AG04449 (cell line): Measurements from ENCODE around the gene WDR11.
"Not testable (repeated sequence)": the region's sequence is repeated elsewhere in the genome, so short reads cannot be mapped to it uniquely, and the experiment has no call there.

Experiments
- CTCF ChIA-PET: fragments of 350-600 bp; formaldehyde crosslinking; extraction: SDS; loops from one replicate; lab custom pipeline; 2021; ENCODE audit warnings: antibody characterized with exemption; lab: Yijun Ruan, JAX
- POLR2A ChIA-PET: fragments of 400-600, 350-600 bp; formaldehyde crosslinking; extraction: SDS; loops from one replicate; lab custom pipeline; 2020; ENCODE audit warnings: antibody characterized with exemption, inconsistent platforms; lab: Yijun Ruan, JAX
- DNase-seq: peaks from one replicate; pipeline ENCODE4 v3.0.0-alpha.2; 2010; ENCODE audit warnings: low read depth, low spot score
- H3K4me3 ChIP-seq: 2 replicates; pipeline ENCODE4 v1.5.1; 2011; ENCODE audit warnings: low read depth, mild to moderate bottlenecking, control low read depth, low read length
- TF ChIP-seq, protein P1 (sequence below): IDR thresholded peaks from one replicate; pipeline ENCODE4 v1.5.1; 2011; ENCODE audit warnings: mild to moderate bottlenecking, moderate library complexity, low read length, control low read depth, inconsistent platforms; ENCODE audit not compliant: insufficient read depth; ENCODE audit errors: missing control alignments

WDR11 gene

DNA sequence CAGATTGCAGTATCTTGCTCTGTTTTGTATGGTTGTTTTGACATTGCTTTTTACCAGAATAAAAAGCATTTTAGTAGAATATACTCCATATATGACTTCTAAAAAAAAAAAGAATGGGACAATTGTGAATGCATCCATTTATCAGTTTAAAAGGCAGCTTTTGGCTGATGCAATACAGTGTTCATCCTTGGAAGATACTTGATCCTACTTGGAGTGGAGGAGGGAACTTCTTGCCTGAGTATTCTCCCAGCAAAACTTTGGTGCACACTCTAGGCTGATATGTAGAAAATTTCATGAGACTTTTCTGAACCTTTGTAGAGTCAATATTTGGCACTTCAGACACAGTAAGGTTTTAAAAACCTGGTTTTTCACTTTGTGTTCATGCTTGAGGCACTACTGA is 40.2 kb downstream of the WDR11 start:
- DNase-seq, result no peak
- TF ChIP-seq, protein P1, sequence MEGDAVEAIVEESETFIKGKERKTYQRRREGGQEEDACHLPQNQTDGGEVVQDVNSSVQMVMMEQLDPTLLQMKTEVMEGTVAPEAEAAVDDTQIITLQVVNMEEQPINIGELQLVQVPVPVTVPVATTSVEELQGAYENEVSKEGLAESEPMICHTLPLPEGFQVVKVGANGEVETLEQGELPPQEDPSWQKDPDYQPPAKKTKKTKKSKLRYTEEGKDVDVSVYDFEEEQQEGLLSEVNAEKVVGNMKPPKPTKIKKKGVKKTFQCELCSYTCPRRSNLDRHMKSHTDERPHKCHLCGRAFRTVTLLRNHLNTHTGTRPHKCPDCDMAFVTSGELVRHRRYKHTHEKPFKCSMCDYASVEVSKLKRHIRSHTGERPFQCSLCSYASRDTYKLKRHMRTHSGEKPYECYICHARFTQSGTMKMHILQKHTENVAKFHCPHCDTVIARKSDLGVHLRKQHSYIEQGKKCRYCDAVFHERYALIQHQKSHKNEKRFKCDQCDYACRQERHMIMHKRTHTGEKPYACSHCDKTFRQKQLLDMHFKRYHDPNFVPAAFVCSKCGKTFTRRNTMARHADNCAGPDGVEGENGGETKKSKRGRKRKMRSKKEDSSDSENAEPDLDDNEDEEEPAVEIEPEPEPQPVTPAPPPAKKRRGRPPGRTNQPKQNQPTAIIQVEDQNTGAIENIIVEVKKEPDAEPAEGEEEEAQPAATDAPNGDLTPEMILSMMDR, result no peak

DNA sequence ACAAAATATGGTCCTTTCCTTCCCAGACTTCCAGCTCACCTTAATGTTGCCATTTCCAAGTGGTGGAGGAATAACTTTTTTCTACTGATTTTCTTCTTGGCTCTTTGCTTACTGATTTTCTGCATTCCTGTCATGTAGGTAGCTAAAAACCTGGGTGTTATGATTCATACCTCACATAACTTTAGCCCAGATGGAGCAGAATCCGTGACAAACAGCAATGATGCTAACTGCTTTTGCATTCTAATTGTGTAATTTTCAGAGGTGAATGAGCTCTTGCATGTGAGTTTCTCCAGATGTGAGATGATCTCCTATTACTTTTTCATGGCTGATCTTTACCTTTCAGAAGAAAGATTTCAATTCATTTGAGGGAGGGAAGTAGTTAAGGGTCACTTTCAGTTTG is 43.4 kb downstream of the WDR11 start:
- DNase-seq, result no peak
- CTCF ChIA-PET, result no interaction called here
- TF ChIP-seq, protein P1, result no peak
- H3K4me3 ChIP-seq, result no peak overlapping the region
- POLR2A ChIA-PET, result no interaction called here

More for the DNA sequence above, 40.2 kb downstream of the WDR11 start:
- ChIA-PET CTCF (no interaction called here), POLR2A (no interaction called here)
- no peak overlapping the region for H3K4me3 ChIP-seq

DNA sequence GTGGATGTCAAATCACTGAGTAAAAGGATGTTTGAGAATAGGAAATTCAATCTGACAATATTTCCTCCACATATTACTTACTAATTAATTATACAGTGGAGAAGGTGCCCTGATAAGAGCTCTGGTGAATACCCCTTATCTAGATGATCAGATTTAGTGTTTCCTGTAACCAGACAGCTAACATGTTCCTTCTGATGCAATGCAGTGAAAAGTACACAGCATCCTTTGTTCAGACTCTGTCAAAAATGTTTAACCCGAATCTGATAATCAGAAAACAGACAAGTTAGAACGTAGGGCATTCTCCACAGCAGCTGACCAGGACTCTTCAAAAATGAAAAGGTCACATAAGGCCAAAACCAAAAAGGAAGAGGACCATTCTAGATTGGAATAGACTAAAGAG is 46.2 kb downstream of the WDR11 start:
- TF ChIP-seq, protein P1, result no peak
- H3K4me3 ChIP-seq, result no peak overlapping the region
- no peak for DNase-seq
- ChIA-PET POLR2A (no interaction called here), CTCF (interaction anchor here (1.3 kb wide), 1 partner anchor 46 kb away, joined by 4 read pairs; no protein-coding TSS in a partner anchor)

DNA sequence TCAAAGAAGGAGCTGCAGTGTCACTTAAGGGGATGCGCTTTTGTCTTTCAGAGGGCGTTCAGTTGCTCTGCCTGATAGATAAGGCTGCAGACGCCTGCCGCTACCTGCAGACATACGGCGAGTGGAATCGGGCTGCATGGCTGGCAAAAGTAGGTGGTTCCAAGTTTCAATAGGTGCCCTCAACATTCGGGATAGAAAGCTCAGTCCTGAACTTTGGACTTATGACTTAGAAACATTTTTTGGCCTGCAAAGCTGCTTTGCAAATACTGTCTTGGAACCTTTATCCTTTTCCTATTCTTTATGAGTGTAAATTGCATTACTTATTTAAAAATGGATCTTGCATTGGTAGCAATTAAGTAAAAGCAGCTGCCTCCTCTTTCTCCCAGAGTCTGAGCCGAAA is 54.1 kb downstream of the WDR11 start:
- POLR2A ChIA-PET, result no interaction called here
- CTCF ChIA-PET, result no interaction called here
- no peak for DNase-seq
- no peak overlapping the region for H3K4me3 ChIP-seq
- TF ChIP-seq, protein P1, result no peak

DNA sequence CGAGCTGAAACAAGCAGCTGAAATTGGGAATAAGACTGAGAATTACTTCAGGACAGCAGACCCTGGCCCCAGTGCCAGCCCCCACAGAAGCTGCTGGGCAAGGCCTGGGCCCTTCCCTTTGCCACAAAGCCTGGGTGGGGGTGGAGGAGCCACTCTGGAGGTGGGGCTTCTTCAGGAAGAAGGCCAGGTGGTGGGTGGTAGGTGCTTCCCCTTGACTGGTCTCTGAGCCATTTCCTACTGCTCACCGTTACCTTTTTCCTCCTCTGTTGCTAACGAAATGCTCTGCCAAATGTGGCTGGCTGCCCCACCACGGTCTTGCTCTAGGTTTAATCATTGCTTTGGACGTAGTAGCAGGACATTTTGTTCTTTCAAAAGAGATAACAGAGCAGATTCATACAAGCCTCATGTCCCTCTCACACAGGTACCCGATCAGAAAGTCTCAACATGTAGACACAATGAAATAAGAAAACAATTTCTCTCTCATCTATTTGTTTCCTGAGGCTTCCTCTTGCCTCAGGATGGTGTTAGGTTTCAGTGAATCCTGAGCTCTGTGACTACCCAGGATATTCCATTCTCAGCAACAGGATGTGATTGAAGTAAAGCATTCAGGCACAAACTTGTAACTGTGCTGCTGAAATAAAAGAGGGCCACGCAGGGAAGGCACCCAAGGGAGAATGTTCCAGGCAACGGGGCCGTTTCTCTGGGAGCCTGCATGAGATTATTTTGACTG is 66.5 kb downstream of the WDR11 start:
- H3K4me3 ChIP-seq, result no peak overlapping the region
- ChIA-PET CTCF (interaction anchor here (0.6 kb wide), 1 partner anchor 824 kb away, joined by 3 read pairs; no protein-coding TSS in a partner anchor), POLR2A (no interaction called here)
- DNase-seq, result no peak
- TF ChIP-seq, protein P1, result no peak

DNA sequence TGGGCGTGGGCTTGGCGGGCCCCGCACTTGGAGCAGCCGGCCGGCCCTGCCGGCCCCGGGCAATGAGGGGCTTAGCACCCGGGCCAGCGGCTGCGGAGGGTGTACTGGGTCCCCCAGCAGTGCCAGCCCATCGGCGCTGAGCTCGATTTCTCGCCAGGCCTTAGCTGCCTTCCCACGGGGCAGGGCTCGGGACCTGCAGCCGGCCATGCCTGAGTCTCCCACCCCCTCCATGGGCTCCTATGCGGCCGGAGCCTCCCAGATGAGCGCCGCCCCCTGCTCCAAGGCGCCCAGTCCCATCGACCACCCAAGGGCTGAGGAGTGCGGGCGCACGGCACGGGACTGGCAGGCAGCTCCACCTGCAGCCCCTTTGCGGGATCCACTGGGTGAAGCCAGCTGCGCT is 72.7 kb downstream of the WDR11 start:
- POLR2A ChIA-PET, CTCF ChIA-PET, DNase-seq, H3K4me3 ChIP-seq: not testable (repeated sequence)
